Esophagus muscularis mucosa (tissue), 4 donors: ENCODE measurements around the gene BLOC1S3. TPM values are rescaled to one million over a fixed set of nuclear protein-coding genes. Genes with fewer than 3 reads are reported as not detected.

Experiments used
- DNase-seq: peaks from one replicate; pipeline ENCODE4 v3.0.0-alpha.2; 2017; ENCODE audit errors: extremely low spot score
- H3K27ac ChIP-seq, 4 donors: fragments of 200-600 bp; sonication (generic); replicated peaks in 1 of 4; 1 replicate in 3 of 4; 2 replicates in 1 of 4; pipeline ENCODE4 v1.5.1; 2016 to 2019; ENCODE audit warnings: mild to moderate bottlenecking in 1 of 4
- H3K27me3 ChIP-seq, 4 donors: fragments of 200-600 bp; sonication (generic); one replicate each; pipeline versions ENCODE4 v1.5.1 to v1.6.0; 2016 to 2019
- H3K36me3 ChIP-seq, 4 donors: fragments of 200-600 bp; sonication (generic); one replicate each; pipeline ENCODE4 v1.5.1; 2016 to 2019
- H3K4me1 ChIP-seq, 4 donors: fragments of 200-600 bp; sonication (generic); one replicate each; pipeline ENCODE4 v1.5.1; 2016 to 2019
- H3K4me3 ChIP-seq, 4 donors: fragments of 200-600 bp; sonication (generic); 1 replicate in 2 of 4; 2 replicates in 2 of 4; pipeline ENCODE4 v1.5.1; 2016 to 2019; ENCODE audit warnings: mild to moderate bottlenecking in 4 of 4, moderate library complexity in 1 of 4
- H3K9me3 ChIP-seq, 4 donors: fragments of 200-600 bp; sonication (generic); 1 replicate in 3 of 4; 2 replicates in 1 of 4; pipeline ENCODE4 v1.5.1; 2016 to 2019
- EP300 ChIP-seq: sonication (generic); formaldehyde crosslinking; IDR thresholded peaks from one replicate; pipeline ENCODE4 v1.6.1; 2017; ENCODE audit warnings: antibody characterized with exemption
- POLR2A ChIP-seq: fragments of 450-650 bp; IDR thresholded peaks from one replicate; pipeline ENCODE4 v1.6.1; 2017; ENCODE audit warnings: antibody characterized with exemption, moderate library complexity, mild to moderate bottlenecking, low read depth
- POLR2AphosphoS5 ChIP-seq, 2 donors: sonication (generic); formaldehyde crosslinking; IDR thresholded peaks; one replicate each; pipeline ENCODE4 v1.6.1; 2017; ENCODE audit warnings: antibody characterized with exemption in 2 of 2
- WGBS: methylation state at CpG from one replicate; pipeline ENCODE4 v1.1.5; 2018; 5-methylcytosine and 5-hydroxymethylcytosine counted together
- intact Hi-C: fragments of 100-400 bp; cut with DNase I; formaldehyde crosslinking; loops from one replicate; pipeline ENCODE4 v1.15.1; 2023
- total RNA-seq, 4 donors: library from RNA; depleted of rRNA; stranded (reverse); fragments of >200 nt; gene quantifications; one replicate each; pipeline versions ENCODE4 v1.1.0 to v1.2.1, GENCODE V29; 2016
- TF ChIP-seq, protein P1 (sequence below), 3 experiments: fragments of 200-600 bp in 2 of 3; fragments of 450-650 bp in 1 of 3; sonication (generic) in 2 of 3; IDR thresholded peaks; one replicate each; pipeline ENCODE4 v1.5.1; 2017 to 2019; ENCODE audit warnings: antibody characterized with exemption in 3 of 3, mild to moderate bottlenecking in 2 of 3, moderate library complexity in 1 of 3

The BLOC1S3 gene
- total RNA-seq, 4 donors from 2014 or later, result 5.4 to 21.9 (median 16.1) TPM

DNA sequence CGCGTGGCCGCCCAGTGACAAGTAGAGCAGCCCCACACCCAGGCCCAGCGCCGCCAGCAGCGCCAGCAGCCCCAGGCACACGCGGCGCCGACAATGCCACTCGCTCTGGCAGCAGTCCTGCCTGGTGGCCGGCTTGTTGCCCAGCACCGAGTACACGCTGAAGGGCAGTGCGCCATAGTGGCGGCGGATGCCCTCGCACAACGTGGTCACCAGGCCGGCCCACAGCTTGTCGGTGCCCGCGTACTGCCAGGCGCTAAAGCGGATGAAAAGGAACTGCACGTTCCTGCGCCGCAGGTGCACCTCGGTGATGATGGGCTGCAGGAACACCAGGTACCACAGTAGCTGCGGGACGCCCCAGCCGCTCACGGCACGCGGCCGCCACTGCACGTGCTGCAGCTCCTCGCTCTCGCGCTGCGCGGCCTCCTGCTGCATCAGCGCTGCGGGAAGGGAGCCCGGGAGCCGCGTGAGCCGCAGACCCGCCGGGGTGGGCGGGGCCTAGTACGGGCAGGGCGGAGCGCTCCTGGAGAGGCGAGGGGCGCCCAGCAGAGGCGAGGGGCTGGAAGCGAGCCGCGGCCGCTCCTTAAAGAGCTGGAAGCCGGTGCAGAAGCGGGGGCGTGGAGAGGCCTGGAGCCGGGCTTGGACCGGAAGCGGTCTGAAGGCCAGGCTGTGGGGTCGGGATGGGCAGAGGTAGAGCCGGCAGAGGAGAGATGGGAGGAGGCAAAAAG, 25.1 kb upstream of the BLOC1S3 start:
- H3K9me3 ChIP-seq, result no peaks in the 10 kb centered on the region
- peak overlapping the region; percentile 32 to 52 (median 44) for H3K4me3 ChIP-seq
- peaks cover 0 to 2% (median under 1%) of the 10 kb centered on the region in 4 donors for H3K36me3 ChIP-seq
- peaks cover 0 to 79% (median 28%) of the 10 kb centered on the region in 4 donors for H3K27me3 ChIP-seq
- DNase-seq, result no peak
- peaks cover 23 to 35% (median 29%) of the 10 kb centered on the region in 4 donors for H3K4me1 ChIP-seq
- WGBS, result 2% methylated on average over 44 of the region's 69 CpGs
- no peak overlapping the region for H3K27ac ChIP-seq
- intact Hi-C loops, result no loop called here
- TF ChIP-seq, protein P1, sequence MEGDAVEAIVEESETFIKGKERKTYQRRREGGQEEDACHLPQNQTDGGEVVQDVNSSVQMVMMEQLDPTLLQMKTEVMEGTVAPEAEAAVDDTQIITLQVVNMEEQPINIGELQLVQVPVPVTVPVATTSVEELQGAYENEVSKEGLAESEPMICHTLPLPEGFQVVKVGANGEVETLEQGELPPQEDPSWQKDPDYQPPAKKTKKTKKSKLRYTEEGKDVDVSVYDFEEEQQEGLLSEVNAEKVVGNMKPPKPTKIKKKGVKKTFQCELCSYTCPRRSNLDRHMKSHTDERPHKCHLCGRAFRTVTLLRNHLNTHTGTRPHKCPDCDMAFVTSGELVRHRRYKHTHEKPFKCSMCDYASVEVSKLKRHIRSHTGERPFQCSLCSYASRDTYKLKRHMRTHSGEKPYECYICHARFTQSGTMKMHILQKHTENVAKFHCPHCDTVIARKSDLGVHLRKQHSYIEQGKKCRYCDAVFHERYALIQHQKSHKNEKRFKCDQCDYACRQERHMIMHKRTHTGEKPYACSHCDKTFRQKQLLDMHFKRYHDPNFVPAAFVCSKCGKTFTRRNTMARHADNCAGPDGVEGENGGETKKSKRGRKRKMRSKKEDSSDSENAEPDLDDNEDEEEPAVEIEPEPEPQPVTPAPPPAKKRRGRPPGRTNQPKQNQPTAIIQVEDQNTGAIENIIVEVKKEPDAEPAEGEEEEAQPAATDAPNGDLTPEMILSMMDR (IDR thresholded peaks at IDR 0.05), result no peak
- peak in 1 of 2 donors; percentile 49 for TF ChIP-seq POLR2AphosphoS5 (IDR thresholded peaks at IDR 0.05)

DNA sequence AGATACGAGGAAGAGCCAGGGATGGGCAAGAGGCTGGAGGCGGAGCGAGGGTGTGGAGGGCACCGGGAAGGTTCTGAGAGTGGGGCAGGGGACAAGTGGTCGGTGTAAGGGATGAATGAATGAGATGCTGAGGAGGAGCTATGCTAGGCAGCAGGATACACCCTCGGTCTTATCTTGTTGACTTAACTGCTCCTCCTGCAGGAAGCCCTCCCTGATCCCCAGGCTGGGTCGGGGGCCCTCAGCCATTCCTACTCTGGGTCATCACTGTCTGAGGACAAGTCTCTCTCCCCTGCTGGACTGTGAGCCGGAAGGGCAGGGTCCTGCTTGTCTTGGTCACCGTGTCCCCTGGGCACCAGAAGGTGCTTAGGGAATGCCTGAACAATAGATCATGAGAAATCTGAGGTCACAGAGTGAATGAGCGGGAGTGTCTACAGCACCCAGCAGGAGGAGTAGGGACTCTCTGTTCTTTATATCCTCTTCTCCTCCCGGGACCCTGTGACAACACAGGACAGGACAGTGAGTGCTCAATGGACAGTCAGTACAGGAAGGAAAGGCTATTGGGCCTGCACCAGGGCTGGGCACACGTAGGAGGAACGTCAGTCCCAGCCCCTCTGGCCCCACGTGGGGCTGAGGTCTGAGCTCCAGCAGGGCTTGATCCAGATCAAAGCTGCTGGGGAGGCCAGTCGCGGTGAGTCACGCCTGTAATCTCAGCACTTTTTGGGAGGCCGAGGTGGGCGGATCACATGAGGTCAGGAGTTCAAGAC, 24.3 kb upstream of the BLOC1S3 start:
- Histone ChIP-seq H3K4me1 (peaks cover 23 to 35% (median 29%) of the 10 kb centered on the region in 4 donors), H3K27ac (no peak overlapping the region), H3K36me3 (no peaks in the 10 kb centered on the region), H3K9me3 (no peaks in the 10 kb centered on the region), H3K27me3 (peaks cover 0 to 86% (median 36%) of the 10 kb centered on the region in 4 donors), H3K4me3 (peak overlapping the region; percentile 32 to 52 (median 44))
- WGBS, result 53% methylated on average over 19 of the region's 19 CpGs
- DNase-seq, result no peak
- TF ChIP-seq, protein P1 (IDR thresholded peaks at IDR 0.05), result no peak
- TF ChIP-seq POLR2A, result no peak
- no peak for TF ChIP-seq EP300
- TF ChIP-seq POLR2AphosphoS5 (IDR thresholded peaks at IDR 0.05), result no peak
- intact Hi-C loops, result no loop called here

DNA sequence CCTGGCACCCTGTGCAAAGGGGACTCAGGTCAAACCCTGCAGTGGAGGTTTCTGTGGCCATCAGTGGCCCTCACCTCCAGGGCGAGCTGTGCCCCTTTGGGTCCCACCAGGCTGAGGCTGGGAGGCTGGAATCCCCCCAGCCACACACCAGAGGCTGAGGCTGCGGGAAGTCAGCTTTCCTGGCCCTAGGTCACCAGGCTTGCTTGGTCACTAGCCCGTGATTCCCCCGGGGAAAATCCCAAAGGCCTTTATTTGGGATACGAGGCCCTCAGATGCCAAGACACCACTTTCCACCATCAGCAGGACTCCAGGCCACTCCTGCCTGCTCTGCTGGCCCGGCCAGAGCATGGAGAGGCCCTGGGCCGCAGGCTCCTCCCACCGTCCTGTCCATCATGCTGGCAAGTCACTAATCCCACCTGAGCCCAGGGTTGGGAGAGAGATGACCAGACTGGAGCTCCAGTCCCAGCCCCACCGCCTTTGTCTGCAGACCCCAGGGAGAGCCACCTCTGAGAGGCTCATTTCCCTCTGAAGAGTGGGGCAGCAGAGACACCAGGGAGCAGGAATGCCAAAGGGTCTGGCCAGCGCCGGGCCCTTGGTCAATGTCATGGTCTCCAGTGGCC, 22.5 kb upstream of the BLOC1S3 start:
- Histone ChIP-seq H3K27ac (no peak overlapping the region), H3K27me3 (peaks cover 0 to 93% (median 45%) of the 10 kb centered on the region in 4 donors), H3K9me3 (no peaks in the 10 kb centered on the region), H3K36me3 (no peaks in the 10 kb centered on the region), H3K4me1 (peaks cover 23 to 34% (median 29%) of the 10 kb centered on the region in 4 donors), H3K4me3 (no peak overlapping the region)
- TF ChIP-seq, protein P1 (IDR thresholded peaks at IDR 0.05), result no peak
- TF ChIP-seq EP300 (no peak), POLR2A (no peak), POLR2AphosphoS5 (IDR thresholded peaks at IDR 0.05) (no peak)
- WGBS, result 61% methylated on average over 6 of the region's 11 CpGs
- no peak for DNase-seq
- intact Hi-C loops, result no loop called here

DNA sequence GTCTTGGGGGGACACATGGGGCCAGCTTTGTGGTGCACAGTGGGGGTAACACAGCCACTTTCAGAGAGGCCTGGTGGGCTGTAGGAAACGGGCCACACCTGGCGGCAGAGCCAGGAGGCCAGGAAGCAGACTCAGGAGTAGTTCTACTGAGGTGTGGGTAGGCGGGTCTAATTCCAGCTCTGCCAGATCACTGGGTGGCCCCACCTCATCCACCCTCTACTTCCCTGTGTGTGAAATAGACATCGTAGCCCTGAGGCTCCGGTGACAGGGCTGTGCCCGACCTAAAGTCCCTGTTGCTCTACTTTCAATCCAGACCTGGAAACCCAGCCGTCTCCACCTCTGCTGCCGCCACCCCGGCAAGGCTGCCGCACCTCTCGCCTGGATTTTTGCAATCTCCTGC, 21.8 kb upstream of the BLOC1S3 start:
- Histone ChIP-seq H3K36me3 (no peaks in the 10 kb centered on the region), H3K27me3 (peaks cover 0 to 93% (median 43%) of the 10 kb centered on the region in 4 donors)
- TF ChIP-seq EP300, result no peak

More for the DNA sequence above, 21.8 kb upstream of the BLOC1S3 start:
- 83% methylated on average over 11 of the region's 11 CpGs for WGBS
- Histone ChIP-seq H3K27ac (no peak overlapping the region), H3K9me3 (no peaks in the 10 kb centered on the region), H3K4me3 (no peak overlapping the region), H3K4me1 (peaks cover 23 to 31% (median 27%) of the 10 kb centered on the region in 4 donors)
- DNase-seq, result no peak
- intact Hi-C loops, result no loop called here
